GM19328 (cell line): ENCODE measurements around the gene PAPLN.

Experiments used
- ATAC-seq: cut with Tn5 transposase; IDR thresholded peaks from one replicate; pipeline ENCODE4 v1.9.1; 2021; ENCODE audit warnings: mild to moderate bottlenecking, moderate library complexity; ENCODE audit not compliant: unreplicated experiment

PAPLN gene

DNA sequence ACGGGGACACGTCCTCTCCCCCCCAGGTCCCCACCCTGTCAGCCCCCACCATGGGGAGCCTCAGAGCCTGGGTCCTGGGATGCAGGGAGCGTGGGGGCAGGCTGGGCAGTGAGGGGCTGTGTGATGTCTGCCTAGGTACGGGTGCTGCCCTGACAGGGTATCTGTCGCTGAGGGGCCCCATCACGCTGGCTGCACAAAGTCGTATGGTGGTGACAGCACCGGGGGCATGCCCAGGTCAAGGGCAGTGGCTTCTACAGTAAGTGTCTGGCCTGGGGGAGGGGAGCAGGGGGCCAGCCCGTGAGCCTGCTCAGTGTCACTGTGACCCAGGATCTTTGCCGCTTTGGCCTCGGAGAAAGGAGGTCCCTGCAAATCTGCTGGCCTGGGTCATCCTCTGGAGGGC lies 23.3 kb downstream of the PAPLN start:
- no peak for ATAC-seq

DNA sequence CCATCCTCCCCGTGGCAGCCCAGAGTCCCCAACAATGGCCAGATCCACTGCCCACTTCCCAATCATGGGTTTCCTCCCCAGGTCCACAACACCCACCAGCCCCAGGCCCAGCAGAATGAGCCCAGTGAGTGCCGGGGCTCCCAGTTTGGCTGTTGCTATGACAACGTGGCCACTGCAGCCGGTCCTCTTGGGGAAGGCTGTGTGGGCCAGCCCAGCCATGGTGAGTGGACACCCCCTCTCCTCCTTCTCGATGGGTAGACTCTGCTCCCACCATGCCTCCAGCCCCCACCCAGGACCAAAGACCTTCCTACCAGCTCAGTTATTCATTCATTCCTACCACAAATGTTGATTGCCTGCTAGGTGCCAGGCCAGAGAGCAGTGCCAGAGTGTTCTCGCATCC lies 23.8 kb downstream of the PAPLN start:
- no peak for ATAC-seq

- ATAC-seq, result no peak
Measured at GRCh38 chr14:73261520-73262426, 24.5 kb downstream of the PAPLN start.

DNA sequence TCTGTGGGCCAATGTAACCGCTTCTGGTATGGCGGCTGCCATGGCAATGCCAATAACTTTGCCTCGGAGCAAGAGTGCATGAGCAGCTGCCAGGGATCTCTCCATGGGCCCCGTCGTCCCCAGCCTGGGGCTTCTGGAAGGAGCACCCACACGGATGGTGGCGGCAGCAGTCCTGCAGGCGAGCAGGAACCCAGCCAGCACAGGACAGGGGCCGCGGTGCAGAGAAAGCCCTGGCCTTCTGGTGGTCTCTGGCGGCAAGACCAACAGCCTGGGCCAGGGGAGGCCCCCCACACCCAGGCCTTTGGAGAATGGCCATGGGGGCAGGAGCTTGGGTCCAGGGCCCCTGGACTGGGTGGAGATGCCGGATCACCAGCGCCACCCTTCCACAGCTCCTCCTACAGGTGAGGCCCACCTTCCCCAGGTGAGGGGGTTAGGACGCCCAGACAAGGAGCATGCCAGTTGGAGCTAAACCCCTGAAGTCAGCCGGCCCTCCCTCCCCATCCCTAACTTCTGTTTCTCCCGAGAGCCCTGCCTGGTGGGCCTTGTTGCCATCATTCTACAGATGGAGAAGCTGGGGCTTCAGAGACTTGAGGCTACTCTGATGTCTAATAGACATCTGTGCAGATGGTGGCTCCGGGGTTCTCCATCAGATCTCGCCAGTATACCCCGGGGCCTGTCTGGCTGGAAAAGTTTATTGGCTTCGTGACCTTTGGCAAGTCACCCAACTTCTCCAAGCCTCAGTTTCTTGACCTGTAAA lies 25.3 kb downstream of the PAPLN start:
- no peak for ATAC-seq

- ATAC-seq, result no peak
Measured at GRCh38 chr14:73263606-73264005, 26.3 kb downstream of the PAPLN start.

DNA sequence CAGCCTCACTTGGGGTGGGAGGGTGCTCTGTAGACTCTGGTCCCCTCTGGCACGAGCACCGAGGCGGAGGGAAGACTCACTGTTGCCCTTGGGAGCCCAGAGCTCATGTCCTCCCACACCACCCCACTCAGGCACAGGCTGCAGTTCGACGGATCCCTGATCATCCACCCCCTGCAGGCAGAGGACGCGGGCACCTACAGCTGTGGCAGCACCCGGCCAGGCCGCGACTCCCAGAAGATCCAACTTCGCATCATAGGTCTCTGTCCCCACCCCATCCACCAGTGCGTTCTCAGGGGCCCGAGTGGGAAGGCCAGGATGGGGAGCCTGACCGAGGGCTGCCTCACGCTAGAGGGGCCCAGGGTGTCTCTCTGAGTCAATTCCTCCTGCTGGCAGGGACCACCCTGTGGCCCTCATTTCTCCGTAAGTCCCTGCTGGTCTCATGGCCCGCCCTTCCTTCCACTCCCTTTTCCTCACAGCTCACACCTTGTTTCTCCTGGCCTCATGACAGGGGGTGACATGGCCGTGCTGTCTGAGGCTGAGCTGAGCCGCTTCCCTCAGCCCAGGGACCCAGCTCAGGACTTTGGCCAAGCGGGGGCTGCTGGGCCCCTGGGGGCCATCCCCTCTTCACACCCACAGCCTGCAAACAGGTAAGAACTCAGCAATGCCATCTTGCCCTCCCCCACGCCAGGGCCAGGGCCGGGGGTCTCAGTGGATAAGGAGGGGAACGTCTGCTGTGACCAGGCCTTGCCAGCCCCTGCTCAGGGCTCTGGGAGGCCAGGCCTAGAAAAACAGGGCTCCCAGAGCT lies 27.0 kb downstream of the PAPLN start:
- no peak for ATAC-seq

DNA sequence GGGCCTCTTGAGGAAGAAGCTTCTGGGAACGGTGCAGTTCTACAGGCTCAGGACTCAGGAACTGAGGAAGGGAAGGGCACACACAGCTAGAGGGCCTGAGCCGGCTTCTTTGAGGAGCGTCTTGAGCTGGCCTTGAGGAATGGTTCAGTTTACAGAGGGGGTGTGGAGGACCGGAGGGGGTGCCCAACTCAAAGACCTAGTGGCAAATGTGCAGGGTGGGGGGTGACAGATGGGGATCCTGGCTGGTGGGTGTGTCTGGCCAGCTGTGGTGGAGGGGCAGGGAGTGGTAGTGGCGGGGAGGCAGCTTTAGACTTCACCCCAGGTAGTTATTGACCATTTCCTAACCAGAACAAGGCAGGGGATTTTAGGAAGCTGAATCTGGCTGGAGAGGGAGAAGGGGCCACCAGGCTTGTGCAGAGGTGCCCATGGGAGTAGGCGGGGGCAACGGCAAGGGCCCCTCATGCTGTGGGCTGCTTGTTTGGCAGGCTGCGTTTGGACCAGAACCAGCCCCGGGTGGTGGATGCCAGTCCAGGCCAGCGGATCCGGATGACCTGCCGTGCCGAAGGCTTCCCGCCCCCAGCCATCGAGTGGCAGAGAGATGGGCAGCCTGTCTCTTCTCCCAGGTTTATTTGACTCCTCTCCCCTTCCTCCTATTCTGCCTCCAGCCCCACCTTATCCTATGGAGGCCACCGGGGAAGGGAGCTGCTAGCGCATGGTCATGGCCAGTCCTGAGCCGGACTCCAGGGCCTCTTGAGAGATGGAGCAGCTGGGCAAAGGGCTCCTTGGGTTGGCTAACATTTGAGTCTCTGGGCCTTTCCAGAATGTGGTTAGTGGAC lies 27.8 kb downstream of the PAPLN start:
- ATAC-seq, result no peak

- no peak for ATAC-seq
Measured at GRCh38 chr14:73265721-73266046, 28.4 kb downstream of the PAPLN start.

DNA sequence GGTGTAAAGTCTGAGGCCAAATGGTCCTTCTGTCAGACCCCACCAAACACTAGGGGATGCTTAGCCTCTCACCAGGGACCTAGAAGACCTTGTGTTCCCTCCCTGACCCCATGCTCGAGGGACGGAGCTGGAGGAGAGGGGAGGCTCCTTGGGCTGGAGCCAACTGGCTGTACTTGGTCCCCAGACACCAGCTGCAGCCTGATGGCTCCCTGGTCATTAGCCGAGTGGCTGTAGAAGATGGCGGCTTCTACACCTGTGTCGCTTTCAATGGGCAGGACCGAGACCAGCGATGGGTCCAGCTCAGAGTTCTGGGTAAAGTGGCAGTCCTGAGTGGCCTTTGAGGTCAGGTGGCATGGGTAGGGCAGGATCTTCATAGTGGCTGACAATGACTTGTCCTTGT lies 29.0 kb downstream of the PAPLN start:
- no peak for ATAC-seq

- ATAC-seq, result no peak
Measured at GRCh38 chr14:73267474-73267873, 30.2 kb downstream of the PAPLN start.

DNA sequence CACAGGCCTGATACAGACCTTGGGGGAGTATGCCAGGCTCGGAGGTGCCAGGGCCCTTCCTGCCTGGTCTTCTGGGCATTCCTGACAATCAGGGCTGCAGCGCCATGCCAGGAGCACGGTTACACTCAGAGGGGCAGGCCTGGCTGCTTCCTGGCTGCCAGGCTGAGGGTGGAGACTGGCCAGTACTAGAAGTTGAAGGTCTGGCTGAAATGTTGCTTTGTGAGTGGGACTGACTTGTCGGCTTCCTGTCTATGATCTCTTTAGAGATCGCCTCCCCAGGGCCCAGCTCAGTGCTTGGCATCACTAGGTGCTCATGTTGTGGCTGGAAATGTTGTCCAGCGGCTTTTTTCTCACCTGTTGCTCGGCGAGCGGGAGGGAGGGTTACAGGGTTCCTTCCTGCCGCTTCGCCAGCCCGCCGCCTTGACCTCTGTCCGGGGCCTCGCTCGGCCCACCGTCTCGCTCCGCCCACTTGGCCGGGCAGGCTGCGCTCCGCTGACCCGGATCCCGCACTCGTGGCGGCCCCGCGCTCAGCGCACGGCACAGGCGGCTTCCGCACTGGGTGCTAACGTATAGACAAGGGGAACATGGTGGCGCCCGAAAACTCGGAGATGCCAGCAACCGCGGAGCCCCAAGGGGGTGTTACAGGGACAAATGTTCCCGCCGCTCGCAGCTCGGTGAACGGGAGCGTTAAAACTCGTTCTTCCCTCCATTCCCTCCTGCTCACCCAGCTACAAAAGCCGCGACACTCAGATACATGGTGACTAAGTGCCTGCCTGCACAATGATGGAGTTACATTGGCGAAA lies 32.6 kb downstream of the PAPLN start:
- ATAC-seq, result no peak

GRCh38 chr14:73272393-73272792 lies 35.1 kb downstream of the PAPLN start:
- ATAC-seq, result no peak

- no peak for ATAC-seq
Measured at GRCh38 chr14:73273799-73274198, 36.5 kb downstream of the PAPLN start.

- ATAC-seq, result no peak
Measured at GRCh38 chr14:73276836-73277235, 39.5 kb downstream of the PAPLN start.

DNA sequence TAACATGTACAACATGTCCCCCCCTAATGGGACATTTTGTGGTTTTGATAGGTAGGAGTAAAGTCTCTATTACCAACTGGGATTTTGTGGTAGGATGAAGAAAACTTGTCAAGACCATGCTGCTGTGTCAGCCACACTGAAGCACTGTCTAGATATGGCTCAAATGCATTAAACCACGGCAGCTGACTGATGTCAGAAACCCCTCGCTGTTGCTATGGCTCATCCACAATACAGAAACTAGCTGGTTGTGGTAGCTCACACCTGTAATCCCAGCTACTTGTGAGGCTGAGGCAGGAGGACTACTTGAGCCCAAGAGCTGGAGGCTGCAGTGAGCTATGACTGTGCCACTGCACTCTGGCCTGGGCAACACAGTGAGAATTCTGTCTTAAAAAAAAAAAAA lies 40.1 kb downstream of the PAPLN start:
- no peak for ATAC-seq

GRCh38 chr14:73280903-73281302 lies 43.6 kb downstream of the PAPLN start:
- ATAC-seq, result no peak

DNA sequence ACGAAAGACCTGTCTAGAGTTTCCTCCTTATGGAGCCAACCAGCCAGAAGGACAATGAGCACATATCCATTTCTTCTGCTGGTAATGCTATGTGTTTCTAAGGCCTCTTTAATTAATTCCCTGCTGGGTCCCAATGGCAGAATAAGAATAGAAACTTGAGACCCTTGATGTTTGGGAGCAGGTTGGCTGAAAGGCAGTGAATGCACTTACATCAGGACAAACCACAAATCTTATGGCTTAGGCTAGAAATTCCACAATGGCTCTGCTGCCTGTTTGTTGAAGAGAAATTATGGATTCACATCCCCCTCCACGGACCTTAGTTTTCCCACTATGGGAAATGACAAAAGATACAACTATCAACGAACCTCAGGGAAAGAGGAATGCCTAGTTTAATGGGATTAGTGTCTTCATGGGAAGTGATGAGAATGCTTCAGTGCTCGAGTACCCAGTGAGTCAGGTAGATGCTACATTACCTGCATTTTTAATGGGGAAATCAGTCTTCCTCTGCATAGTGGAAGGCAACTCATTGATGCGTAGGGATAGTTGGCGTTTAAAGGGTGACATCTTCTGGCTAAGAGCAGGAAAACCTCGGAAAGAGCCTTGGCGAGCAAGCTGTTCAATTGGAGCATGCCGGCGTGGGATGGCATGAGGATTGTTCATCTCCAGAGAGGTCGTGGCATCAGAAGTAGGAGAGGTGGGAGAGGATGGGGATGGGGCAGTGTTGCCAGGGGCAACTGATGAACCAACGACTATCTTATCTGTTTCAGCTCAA lies 46.5 kb downstream of the PAPLN start:
- no peak for ATAC-seq

- ATAC-seq, result no peak
Measured at GRCh38 chr14:73285979-73286378, 48.7 kb downstream of the PAPLN start.

- ATAC-seq, result no peak
Measured at GRCh38 chr14:73286598-73286997, 49.3 kb downstream of the PAPLN start.
